ENCODE data around the gene YWHAE. TPM values are rescaled to one million over a fixed set of nuclear protein-coding genes. Genes with fewer than 3 reads are reported as not detected.
A peak's percentile ranks its signal among the peaks of the same experiment; 100 is the strongest.

The YWHAE gene
- total RNA-seq, 1 experiment from 2014 or later = 956 TPM

DNA sequence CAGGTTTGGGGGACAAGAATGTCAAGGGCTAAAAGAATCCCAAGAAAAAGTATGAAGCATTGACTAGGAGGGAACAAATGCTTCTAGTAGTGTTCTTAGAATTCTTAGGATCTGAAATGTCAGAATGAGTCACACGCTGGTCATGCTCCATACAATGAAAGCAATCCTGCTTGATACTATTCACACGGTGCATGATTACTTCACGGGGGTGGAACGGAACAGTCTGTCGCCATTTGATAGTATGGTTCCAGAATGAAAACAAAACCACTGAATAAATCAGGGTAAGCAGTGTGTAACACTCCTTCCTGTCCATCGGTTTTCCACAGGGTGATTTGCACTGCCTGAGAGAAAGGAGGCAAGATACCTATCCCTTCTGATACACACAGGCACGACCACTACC, 22.9 kb upstream of the YWHAE start:
- Mint-ChIP-seq H3K27ac (ENCODE audit: unreplicated experiment) (no peak overlapping the region), H3K4me1 (ENCODE audit: low read depth, unreplicated experiment) (peaks cover 6% of the 10 kb centered on the region), H3K36me3 (ENCODE audit: insufficient read depth, unreplicated experiment) (peaks cover 88% of the 10 kb centered on the region), H3K27me3 (ENCODE audit: insufficient read depth, unreplicated experiment) (no peaks in the 10 kb centered on the region), H3K4me3 (ENCODE audit: unreplicated experiment) (no peak overlapping the region), H3K9me3 (ENCODE audit: unreplicated experiment) (no peaks in the 10 kb centered on the region)
- H3K4me3 ChIP-seq (ENCODE audit: low read depth, low read length) = no peak overlapping the region
- H3K36me3 ChIP-seq (ENCODE audit: control insufficient read depth, insufficient read depth, low read length) = peaks cover 6% of the 10 kb centered on the region
- CTCF ChIA-PET = no interaction called here
- intact Hi-C loops (cut with micrococcal nuclease; ENCODE audit: unreplicated experiment) = no loop called here
- TF ChIP-seq, protein P1, sequence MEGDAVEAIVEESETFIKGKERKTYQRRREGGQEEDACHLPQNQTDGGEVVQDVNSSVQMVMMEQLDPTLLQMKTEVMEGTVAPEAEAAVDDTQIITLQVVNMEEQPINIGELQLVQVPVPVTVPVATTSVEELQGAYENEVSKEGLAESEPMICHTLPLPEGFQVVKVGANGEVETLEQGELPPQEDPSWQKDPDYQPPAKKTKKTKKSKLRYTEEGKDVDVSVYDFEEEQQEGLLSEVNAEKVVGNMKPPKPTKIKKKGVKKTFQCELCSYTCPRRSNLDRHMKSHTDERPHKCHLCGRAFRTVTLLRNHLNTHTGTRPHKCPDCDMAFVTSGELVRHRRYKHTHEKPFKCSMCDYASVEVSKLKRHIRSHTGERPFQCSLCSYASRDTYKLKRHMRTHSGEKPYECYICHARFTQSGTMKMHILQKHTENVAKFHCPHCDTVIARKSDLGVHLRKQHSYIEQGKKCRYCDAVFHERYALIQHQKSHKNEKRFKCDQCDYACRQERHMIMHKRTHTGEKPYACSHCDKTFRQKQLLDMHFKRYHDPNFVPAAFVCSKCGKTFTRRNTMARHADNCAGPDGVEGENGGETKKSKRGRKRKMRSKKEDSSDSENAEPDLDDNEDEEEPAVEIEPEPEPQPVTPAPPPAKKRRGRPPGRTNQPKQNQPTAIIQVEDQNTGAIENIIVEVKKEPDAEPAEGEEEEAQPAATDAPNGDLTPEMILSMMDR (IDR thresholded peaks at IDR 0.05; ENCODE audit: insufficient read depth in 1 of 2, low read depth in 1 of 2, low read length in 1 of 2, severe bottlenecking in 1 of 2, unreplicated experiment in 1 of 2) = no peak
- H3K4me1 ChIP-seq = no peaks in the 10 kb centered on the region
- H3K27me3 ChIP-seq (replicated peaks; ENCODE audit: control insufficient read depth, insufficient read depth, low read length) = no peaks in the 10 kb centered on the region
- POLR2A ChIA-PET = no interaction called here
- BruUV-seq (replicated peaks) = no TSS peak
- H3K9me3 ChIP-seq = no peaks in the 10 kb centered on the region
- DNase-seq = no peak

DNA sequence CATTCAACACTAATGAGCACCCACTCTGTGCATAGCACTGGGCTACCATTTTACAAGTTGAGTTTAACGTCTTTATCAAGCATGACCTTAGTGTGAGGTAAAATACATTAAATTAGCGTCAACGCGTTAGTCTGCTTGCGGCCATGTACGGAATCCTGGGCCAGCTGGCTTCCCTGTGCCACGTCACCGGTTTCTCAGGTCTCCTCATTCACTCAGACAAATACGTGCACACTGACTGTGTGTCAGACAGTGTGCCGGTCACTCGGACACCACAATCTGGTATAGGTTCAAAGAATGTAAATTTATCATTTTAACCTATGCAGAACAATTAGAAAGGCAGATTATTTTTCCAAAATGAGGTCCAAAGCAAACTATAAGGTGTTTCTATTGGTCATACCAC, 21.4 kb upstream of the YWHAE start:
- BruUV-seq (replicated peaks) = no TSS peak
- peaks cover 6% of the 10 kb centered on the region for H3K36me3 ChIP-seq (ENCODE audit: control insufficient read depth, insufficient read depth, low read length)
- Mint-ChIP-seq H3K9me3 (ENCODE audit: unreplicated experiment) (no peaks in the 10 kb centered on the region), H3K4me1 (ENCODE audit: low read depth, unreplicated experiment) (peaks cover 6% of the 10 kb centered on the region), H3K36me3 (ENCODE audit: insufficient read depth, unreplicated experiment) (peaks cover 86% of the 10 kb centered on the region), H3K27me3 (ENCODE audit: insufficient read depth, unreplicated experiment) (no peaks in the 10 kb centered on the region), H3K4me3 (ENCODE audit: unreplicated experiment) (no peak overlapping the region), H3K27ac (ENCODE audit: unreplicated experiment) (no peak overlapping the region)
- TF ChIP-seq, protein P1 (IDR thresholded peaks at IDR 0.05; ENCODE audit: insufficient read depth in 1 of 2, low read depth in 1 of 2, low read length in 1 of 2, severe bottlenecking in 1 of 2, unreplicated experiment in 1 of 2) = no peak
- ChIA-PET CTCF (no interaction called here), POLR2A (no interaction called here)
- H3K4me3 ChIP-seq (ENCODE audit: low read depth, low read length) = no peak overlapping the region
- H3K9me3 ChIP-seq = no peaks in the 10 kb centered on the region
- intact Hi-C loops (cut with micrococcal nuclease; ENCODE audit: unreplicated experiment) = no loop called here
- DNase-seq = no peak
- no peaks in the 10 kb centered on the region for H3K27me3 ChIP-seq (replicated peaks; ENCODE audit: control insufficient read depth, insufficient read depth, low read length)
- H3K4me1 ChIP-seq = no peaks in the 10 kb centered on the region

DNA sequence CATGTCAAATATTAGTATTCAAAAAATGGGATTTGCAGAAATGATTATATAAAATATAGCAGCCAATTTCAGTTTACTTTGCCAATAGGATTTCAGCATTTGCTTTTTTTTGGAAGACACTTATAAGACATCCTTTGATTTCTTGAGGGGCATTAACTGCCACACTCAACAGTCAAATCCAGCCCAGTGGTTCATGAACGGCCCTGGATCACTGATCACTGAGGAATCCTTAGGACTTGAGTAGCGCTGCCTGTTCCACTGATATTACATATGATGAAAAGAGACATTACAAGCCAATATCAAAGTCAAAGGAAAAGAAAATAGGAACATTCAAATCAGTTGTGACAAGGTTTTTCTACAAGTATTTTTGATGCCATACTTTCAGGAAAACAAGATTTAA, 21.0 kb upstream of the YWHAE start:
- no peaks in the 10 kb centered on the region for H3K9me3 Mint-ChIP-seq (ENCODE audit: unreplicated experiment)
- Histone ChIP-seq H3K27me3 (replicated peaks; ENCODE audit: control insufficient read depth, insufficient read depth, low read length) (no peaks in the 10 kb centered on the region), H3K9me3 (no peaks in the 10 kb centered on the region), H3K4me3 (ENCODE audit: low read depth, low read length) (no peak overlapping the region), H3K36me3 (ENCODE audit: control insufficient read depth, insufficient read depth, low read length) (peaks cover 3% of the 10 kb centered on the region; the same call in 1 of the 2 replicates), H3K4me1 (no peaks in the 10 kb centered on the region)
- H3K27ac Mint-ChIP-seq (ENCODE audit: unreplicated experiment) = no peak overlapping the region
- H3K4me1 Mint-ChIP-seq (ENCODE audit: low read depth, unreplicated experiment) = peaks cover 6% of the 10 kb centered on the region
- ChIA-PET POLR2A (no interaction called here), CTCF (no interaction called here)
- intact Hi-C loops (cut with micrococcal nuclease; ENCODE audit: unreplicated experiment) = no loop called here
- BruUV-seq (replicated peaks) = TSS peak; percentile 37
- peaks cover 85% of the 10 kb centered on the region for H3K36me3 Mint-ChIP-seq (ENCODE audit: insufficient read depth, unreplicated experiment)
- TF ChIP-seq, protein P1 (IDR thresholded peaks at IDR 0.05; ENCODE audit: insufficient read depth in 1 of 2, low read depth in 1 of 2, low read length in 1 of 2, severe bottlenecking in 1 of 2, unreplicated experiment in 1 of 2) = no peak
- DNase-seq = no peak
- no peaks in the 10 kb centered on the region for H3K27me3 Mint-ChIP-seq (ENCODE audit: insufficient read depth, unreplicated experiment)
- no peak overlapping the region for H3K4me3 Mint-ChIP-seq (ENCODE audit: unreplicated experiment)
